Upper lobe of right lung (tissue), 1 donor: ENCODE measurements around the gene ATP5ME. TPM values are rescaled to one million over a fixed set of nuclear protein-coding genes. Genes with fewer than 3 reads are reported as not detected.
"Not testable (repeated sequence)": the region's sequence is repeated elsewhere in the genome, so short reads cannot be mapped to it uniquely, and the experiment has no call there.

Source experiments
- ATAC-seq: fragments of 200-7000 bp; cut with Tn5 transposase; one replicate; pipeline ENCODE4 v1.9.1; 2020; ENCODE audit warnings: mild to moderate bottlenecking, moderate library complexity
- DNase-seq: peaks from one replicate; pipeline ENCODE4 v3.0.0-alpha.2; 2020
- H3K27ac ChIP-seq: fragments of 200-600 bp; one replicate; pipeline ENCODE4 v1.8.0; 2022
- H3K27me3 ChIP-seq: fragments of 200-600 bp; one replicate; pipeline ENCODE4 v1.8.0; 2022; ENCODE audit warnings: mild to moderate bottlenecking
- H3K36me3 ChIP-seq: fragments of 200-600 bp; one replicate; pipeline ENCODE4 v1.8.0; 2022
- H3K4me1 ChIP-seq: fragments of 200-600 bp; one replicate; pipeline ENCODE4 v1.8.0; 2022
- H3K4me3 ChIP-seq: fragments of 200-600 bp; one replicate; pipeline ENCODE4 v1.8.0; 2022; ENCODE audit warnings: mild to moderate bottlenecking
- H3K9me3 ChIP-seq: fragments of 200-600 bp; one replicate; pipeline ENCODE4 v1.8.0; 2022
- CTCF ChIP-seq: fragments of 200-600 bp; IDR thresholded peaks from one replicate; pipeline ENCODE4 v1.8.0; 2022; ENCODE audit warnings: antibody characterized with exemption
- intact Hi-C: fragments of 100-400 bp; cut with DNase I; formaldehyde crosslinking; loops from one replicate; pipeline ENCODE4 v1.11.0; 2022
- total RNA-seq: library from RNA; stranded (reverse); fragmentation: NEBNext Ultra II Directional; extraction: Animal tissue kit (Norgen Biotek cat#: 25700); gene quantifications from one replicate; pipeline ENCODE4 v1.2.1, GENCODE V29; 2021
- donor health status: DM: no; HTN: yes; CAD: no; lungs with severe emphysema.

Gene ATP5ME
- total RNA-seq, 1 donor from 2014 or later, result 167 TPM

GRCh38 chr4:676871-677235 is 2.8 kb upstream of the ATP5ME start:
- ATAC-seq, result no peak
- Histone ChIP-seq H3K36me3 (peaks cover 12% of the 10 kb centered on the region), H3K4me3 (no peak overlapping the region), H3K4me1 (peaks cover 30% of the 10 kb centered on the region), H3K27ac (no peak overlapping the region), H3K9me3 (no peaks in the 10 kb centered on the region), H3K27me3 (no peaks in the 10 kb centered on the region)
- no peak for TF ChIP-seq CTCF
- intact Hi-C loops, result no loop called here
- DNase-seq, result no peak

- no peaks in the 10 kb centered on the region for H3K9me3 ChIP-seq
- intact Hi-C loops, result no loop called here
- H3K27me3 ChIP-seq, result no peaks in the 10 kb centered on the region
- H3K4me3 ChIP-seq, result no peak overlapping the region
- no peak overlapping the region for H3K27ac ChIP-seq
- peaks cover 18% of the 10 kb centered on the region for H3K36me3 ChIP-seq
- peaks cover 29% of the 10 kb centered on the region for H3K4me1 ChIP-seq
- ATAC-seq (no peak), DNase-seq (no peak)
- TF ChIP-seq CTCF, result no peak
Observed at GRCh38 chr4:675980-676870, 2.1 kb upstream of the ATP5ME start.

DNA sequence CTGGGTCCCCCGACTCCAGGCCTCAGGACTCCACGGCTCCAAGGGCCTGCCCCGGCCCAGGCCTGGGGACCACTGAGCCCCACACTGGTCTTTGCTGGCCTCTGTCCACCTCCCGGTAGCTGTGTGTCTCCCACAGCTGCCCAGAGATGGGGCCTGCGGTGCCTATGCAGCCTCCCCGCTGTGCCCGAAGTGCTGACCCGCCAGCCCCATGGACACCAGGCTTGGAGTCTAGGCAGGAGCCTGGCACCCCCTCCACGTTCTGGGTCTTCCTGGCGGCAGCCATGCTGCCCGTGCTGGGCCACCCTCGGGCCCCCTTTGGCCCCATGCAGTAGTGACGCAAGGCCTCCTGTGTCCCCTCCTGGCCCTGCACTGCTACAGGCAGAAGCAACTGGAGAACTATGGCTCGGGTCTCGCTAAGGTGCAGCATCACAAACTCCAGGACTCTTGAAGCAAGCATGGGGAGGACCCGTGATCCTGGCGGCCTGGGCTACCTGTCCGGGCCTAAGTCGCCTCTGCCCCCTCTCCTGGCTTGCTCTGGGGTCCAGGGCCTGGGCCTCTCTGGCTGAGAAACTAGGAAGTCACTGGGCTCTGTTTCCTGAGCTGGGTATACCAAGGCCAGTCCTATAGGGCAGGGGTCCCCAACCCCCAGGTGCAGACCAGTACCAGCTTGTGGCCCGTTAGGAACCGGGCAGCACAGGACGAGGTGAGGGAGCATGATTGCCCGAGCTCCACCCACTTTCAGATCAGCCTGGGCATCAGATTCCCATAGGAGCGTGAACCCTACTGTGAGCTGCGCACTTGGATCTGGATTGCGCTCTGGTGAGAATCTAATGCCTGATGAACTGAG is 1.2 kb upstream of the ATP5ME start:
- peak overlapping the region; percentile 94 for H3K27ac ChIP-seq
- intact Hi-C loops, result no loop called here

DNA sequence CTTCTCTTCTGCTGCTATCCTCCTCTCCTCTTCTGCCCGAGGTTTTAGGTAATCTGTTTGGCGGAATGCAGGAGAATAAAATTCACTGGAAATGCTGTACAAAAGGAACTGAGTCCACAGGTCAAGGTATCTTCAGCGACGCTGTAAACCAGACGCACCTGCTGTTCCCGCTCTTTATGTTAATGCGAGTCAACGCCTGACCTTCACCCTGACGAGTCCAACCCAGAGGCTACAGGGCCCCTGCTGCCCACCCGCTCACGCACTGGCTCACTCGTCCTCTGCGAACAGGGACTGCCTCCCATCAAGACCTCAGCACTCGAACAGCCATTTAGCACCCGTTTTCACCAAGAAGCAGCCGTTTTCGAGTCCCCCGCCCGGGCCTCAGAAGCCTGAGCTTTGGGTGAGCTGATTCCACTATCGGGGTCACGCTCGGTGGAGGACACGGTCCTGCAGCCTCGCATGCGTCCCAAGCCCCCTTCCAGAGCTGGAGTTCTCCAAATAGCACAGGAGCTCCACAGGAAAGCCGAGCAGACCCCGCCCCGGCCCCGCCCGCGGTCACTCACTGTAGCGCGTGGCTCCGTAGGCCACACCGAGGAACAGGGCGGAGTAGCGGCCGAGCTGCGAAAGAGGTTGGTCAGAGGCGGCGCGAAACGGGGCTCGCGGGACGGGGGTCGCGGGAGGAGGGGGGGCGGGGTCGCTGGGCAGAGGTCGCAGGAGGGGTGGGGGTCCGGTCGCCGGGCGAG is 556 bp downstream of the ATP5ME start:
- peak overlapping the region; percentile 79 for H3K4me3 ChIP-seq
- H3K9me3 ChIP-seq, result no peaks in the 10 kb centered on the region
- DNase-seq (peak; percentile 83), ATAC-seq (peak; percentile 36)
- no peaks in the 10 kb centered on the region for H3K27me3 ChIP-seq
- peak overlapping the region; percentile 94 for H3K27ac ChIP-seq
- no peak for TF ChIP-seq CTCF
- intact Hi-C loops, result no loop called here
- peaks cover 18% of the 10 kb centered on the region for H3K4me1 ChIP-seq
- peaks cover 25% of the 10 kb centered on the region for H3K36me3 ChIP-seq

More for the DNA sequence above, 1.2 kb upstream of the ATP5ME start:
- TF ChIP-seq CTCF, result no peak
- H3K4me1 ChIP-seq, result peaks cover 19% of the 10 kb centered on the region
- H3K4me3 ChIP-seq, result peak overlapping the region; percentile 79
- H3K27me3 ChIP-seq, result no peaks in the 10 kb centered on the region
- H3K36me3 ChIP-seq, result peaks cover 25% of the 10 kb centered on the region
- ATAC-seq (peak; percentile 6), DNase-seq (no peak)
- no peaks in the 10 kb centered on the region for H3K9me3 ChIP-seq

DNA sequence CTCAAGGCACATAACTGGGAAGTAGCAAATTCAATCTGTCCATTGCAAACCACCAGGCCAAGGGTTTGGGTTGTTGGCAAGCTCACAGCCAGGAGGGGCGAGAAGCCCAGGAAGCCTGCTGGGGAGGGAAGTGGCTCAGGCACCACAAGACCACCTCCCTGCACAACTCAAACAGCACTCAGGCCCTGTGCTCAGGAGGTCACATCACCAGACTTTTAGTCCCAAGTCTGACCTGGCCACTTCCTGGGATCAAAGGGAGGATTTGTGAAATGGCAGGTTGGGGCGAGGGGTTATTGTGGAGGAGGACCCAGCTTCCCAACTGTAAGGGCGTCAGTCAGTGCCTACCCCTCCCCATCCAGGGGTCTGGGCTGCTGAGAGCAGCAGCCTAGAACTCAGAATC is 2.3 kb downstream of the ATP5ME start:
- intact Hi-C loops, result no loop called here
- Histone ChIP-seq H3K4me3 (no peak overlapping the region), H3K4me1 (peaks cover 18% of the 10 kb centered on the region), H3K9me3 (no peaks in the 10 kb centered on the region), H3K27me3 (no peaks in the 10 kb centered on the region), H3K27ac (no peak overlapping the region), H3K36me3 (peaks cover 25% of the 10 kb centered on the region)
- DNase-seq, result no peak
- ATAC-seq, result no peak
- no peak for TF ChIP-seq CTCF

DNA sequence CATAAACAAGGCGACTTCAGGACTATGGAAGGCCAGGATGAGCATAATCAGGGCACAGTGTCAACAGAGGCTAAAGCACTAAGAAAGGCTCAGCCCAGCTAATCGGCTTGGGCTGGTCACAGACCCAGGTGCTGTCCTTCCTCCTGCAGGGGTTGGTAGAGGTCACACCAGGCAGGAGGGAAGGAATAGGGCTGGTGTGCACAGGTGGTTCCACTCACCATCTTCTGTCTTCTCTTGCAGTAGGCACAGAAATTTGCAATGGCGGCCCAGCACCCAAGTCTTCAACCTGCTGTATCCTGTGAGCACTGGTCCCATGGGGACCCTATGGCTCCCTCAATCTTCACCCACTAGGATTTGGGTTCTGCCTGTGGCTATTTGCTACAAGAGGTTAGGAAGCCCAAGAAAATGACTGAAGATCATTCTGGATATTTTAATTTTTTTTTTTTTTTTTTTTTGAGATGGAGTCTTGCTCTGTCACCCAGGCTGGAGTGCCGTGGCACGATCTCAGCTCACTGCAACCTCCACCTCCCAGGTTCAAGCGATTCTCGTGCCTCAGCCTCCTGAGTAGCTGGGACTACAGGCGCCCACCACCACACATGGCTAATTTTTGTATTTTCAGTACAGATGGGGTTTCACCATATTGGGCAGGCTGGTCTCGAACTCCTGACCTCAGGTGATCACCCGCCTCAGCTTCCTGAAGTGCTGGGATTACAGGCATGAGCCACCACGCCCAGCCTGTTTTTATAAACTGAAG is 4.1 kb downstream of the ATP5ME start:
- H3K9me3 ChIP-seq, DNase-seq, ATAC-seq, intact Hi-C loops, H3K27me3 ChIP-seq, H3K4me3 ChIP-seq, H3K27ac ChIP-seq: not testable (repeated sequence)
- Histone ChIP-seq H3K4me1 (peaks cover 12% of the 10 kb centered on the region), H3K36me3 (peaks cover 25% of the 10 kb centered on the region)

DNA sequence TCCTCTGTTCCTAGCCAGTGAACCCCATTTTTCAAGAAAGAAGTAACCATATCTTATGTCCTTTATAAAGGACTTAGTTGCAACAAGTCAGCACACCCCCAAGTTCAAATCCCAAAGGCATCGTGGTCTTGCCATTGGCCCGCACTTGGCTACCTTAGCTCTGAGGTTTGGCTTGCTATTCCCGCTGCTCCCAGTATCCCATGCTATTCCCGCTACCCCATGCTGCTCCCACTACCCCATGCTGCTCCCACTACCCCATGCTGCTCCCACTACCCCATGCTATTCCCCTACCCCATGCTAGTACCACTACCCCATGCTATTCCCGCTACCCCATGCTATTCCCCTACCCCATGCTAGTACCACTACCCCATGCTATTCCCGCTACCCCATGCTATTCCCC is 5.9 kb downstream of the ATP5ME start:
- intact Hi-C loops, ATAC-seq, H3K4me3 ChIP-seq, H3K27me3 ChIP-seq, H3K27ac ChIP-seq, H3K4me1 ChIP-seq, DNase-seq, H3K9me3 ChIP-seq: not testable (repeated sequence)
- H3K36me3 ChIP-seq, result peaks cover 25% of the 10 kb centered on the region
